Transverse colon (tissue), 4 donors: ENCODE results near the gene UBE2G1. TPM values are rescaled to one million over a fixed set of nuclear protein-coding genes. Genes with fewer than 3 reads are reported as not detected.

Source experiments
- DNase-seq: peaks from one replicate; pipeline ENCODE4 v3.0.0-alpha.2; 2019
- H3K27ac ChIP-seq, 4 donors: fragments of 200-600 bp; sonication (generic); 2 replicates each; pipeline ENCODE4 v1.5.1; 2016 to 2018; ENCODE audit warnings: inconsistent platforms in 4 of 4
- H3K27me3 ChIP-seq: fragments of 200-600 bp; sonication (generic); 2 replicates; pipeline ENCODE4 v1.5.1; 2017; ENCODE audit warnings: inconsistent platforms
- H3K36me3 ChIP-seq, 4 donors: fragments of 200-600 bp; sonication (generic); 2 replicates each; pipeline ENCODE4 v1.5.1; 2017 to 2019; ENCODE audit warnings: inconsistent platforms in 4 of 4
- H3K4me1 ChIP-seq, 4 donors: fragments of 200-600 bp; sonication (generic); 2 replicates each; pipeline ENCODE4 v1.5.1; 2017 to 2020; ENCODE audit warnings: inconsistent platforms in 4 of 4
- H3K4me3 ChIP-seq, 4 donors: fragments of 200-600 bp; sonication (generic); 1 replicate in 1 of 4; 2 replicates in 3 of 4; pipeline versions ENCODE4 v1.5.1 to v1.6.1; 2017 to 2019; ENCODE audit warnings: inconsistent platforms in 4 of 4
- H3K9me3 ChIP-seq, 2 donors: fragments of 200-600 bp; sonication (generic); 2 replicates each; pipeline ENCODE4 v1.5.1; 2017 to 2019; ENCODE audit warnings: inconsistent platforms in 2 of 2
- EP300 ChIP-seq: sonication (generic); formaldehyde crosslinking; IDR thresholded peaks from one replicate; pipeline ENCODE4 v1.6.1; 2017; ENCODE audit warnings: antibody characterized with exemption, low read depth
- POLR2A ChIP-seq: fragments of 450-650 bp; IDR thresholded peaks from one replicate; pipeline ENCODE4 v1.6.1; 2016; ENCODE audit warnings: antibody characterized with exemption, mild to moderate bottlenecking, moderate library complexity
- POLR2AphosphoS5 ChIP-seq, 3 donors: sonication (generic); formaldehyde crosslinking; IDR thresholded peaks; one replicate each; pipeline ENCODE4 v1.6.1; 2016; ENCODE audit warnings: antibody characterized with exemption in 3 of 3
- WGBS, 2 donors: methylation state at CpG; one replicate each; pipeline ENCODE4 v1.1.5; 2018; ENCODE audit warnings: low coverage in 1 of 2; 5-methylcytosine and 5-hydroxymethylcytosine counted together
- in situ Hi-C, 4 donors: fragments of 200-750 bp; cut with MboI; loops; one replicate each; pipeline versions ENCODE4 v1.15.0 to v1.15.1; 2017; ENCODE audit warnings: low sequenced_read_pairs in 3 of 4, low pct_ligation_motif_present in 1 of 4, low pct_unique_long_range_greater_than_20kb in 1 of 4
- intact Hi-C: fragments of 100-400 bp; cut with DNase I; formaldehyde crosslinking; loops from one replicate; pipeline ENCODE4 v1.15.1; 2023; ENCODE audit warnings: low total_unique reads
- total RNA-seq, 4 donors: library from RNA; depleted of rRNA; stranded (reverse); fragments of >200 nt; gene quantifications; one replicate each; pipeline ENCODE4 v1.1.0, GENCODE V29; 2016
- TF ChIP-seq, protein P1 (sequence below), 5 experiments: fragments of 200-600 bp in 3 of 5; fragments of 450-650 bp in 2 of 5; sonication (generic) in 3 of 5; IDR thresholded peaks; 1 replicate in 2 of 5; 2 replicates in 3 of 5; pipeline ENCODE4 v1.5.1; 2016 to 2017; ENCODE audit warnings: antibody characterized with exemption in 5 of 5, inconsistent platforms in 3 of 5, mild to moderate bottlenecking in 2 of 5, moderate library complexity in 1 of 5

Gene UBE2G1
- total RNA-seq, 4 donors from 2014 or later = 41.6 to 104 (median 53.0) TPM

DNA sequence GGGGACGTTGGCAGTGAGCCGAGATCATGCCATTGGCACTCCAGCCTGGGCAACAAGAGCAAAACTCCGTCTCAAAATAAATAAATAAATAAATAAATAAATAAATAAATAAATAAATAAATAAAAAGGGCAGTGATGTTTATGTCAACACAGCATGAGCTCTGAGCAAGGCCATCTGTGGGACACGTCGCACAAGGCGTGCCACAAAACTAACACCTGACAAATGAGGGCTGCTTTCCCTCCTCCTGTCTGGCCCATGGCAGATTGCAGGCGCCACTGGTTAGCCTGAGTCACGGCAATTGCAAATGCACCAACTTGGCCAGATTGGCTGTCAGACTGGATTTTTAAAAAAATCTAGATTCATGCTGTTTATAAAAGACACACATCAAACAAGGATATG, 41.4 kb upstream of the UBE2G1 start:
- H3K4me1 ChIP-seq = peaks cover 0 to under 1% (median 0%) of the 10 kb centered on the region in 4 donors
- 64 to 80% methylated on average over 7 to 8 of the region's 8 CpGs for WGBS, 2 donors
- TF ChIP-seq POLR2AphosphoS5 (IDR thresholded peaks at IDR 0.05) (no peak), POLR2A (no peak), EP300 (no peak)
- TF ChIP-seq, protein P1, sequence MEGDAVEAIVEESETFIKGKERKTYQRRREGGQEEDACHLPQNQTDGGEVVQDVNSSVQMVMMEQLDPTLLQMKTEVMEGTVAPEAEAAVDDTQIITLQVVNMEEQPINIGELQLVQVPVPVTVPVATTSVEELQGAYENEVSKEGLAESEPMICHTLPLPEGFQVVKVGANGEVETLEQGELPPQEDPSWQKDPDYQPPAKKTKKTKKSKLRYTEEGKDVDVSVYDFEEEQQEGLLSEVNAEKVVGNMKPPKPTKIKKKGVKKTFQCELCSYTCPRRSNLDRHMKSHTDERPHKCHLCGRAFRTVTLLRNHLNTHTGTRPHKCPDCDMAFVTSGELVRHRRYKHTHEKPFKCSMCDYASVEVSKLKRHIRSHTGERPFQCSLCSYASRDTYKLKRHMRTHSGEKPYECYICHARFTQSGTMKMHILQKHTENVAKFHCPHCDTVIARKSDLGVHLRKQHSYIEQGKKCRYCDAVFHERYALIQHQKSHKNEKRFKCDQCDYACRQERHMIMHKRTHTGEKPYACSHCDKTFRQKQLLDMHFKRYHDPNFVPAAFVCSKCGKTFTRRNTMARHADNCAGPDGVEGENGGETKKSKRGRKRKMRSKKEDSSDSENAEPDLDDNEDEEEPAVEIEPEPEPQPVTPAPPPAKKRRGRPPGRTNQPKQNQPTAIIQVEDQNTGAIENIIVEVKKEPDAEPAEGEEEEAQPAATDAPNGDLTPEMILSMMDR (IDR thresholded peaks at IDR 0.05) = no peak
- H3K27ac ChIP-seq = no peak overlapping the region
- in situ Hi-C loops (no loop called here), intact Hi-C loops (no loop called here)
- no peak for DNase-seq
- no peaks in the 10 kb centered on the region for H3K27me3 ChIP-seq
- no peaks in the 10 kb centered on the region for H3K36me3 ChIP-seq
- H3K9me3 ChIP-seq = no peaks in the 10 kb centered on the region
- no peak overlapping the region for H3K4me3 ChIP-seq

DNA sequence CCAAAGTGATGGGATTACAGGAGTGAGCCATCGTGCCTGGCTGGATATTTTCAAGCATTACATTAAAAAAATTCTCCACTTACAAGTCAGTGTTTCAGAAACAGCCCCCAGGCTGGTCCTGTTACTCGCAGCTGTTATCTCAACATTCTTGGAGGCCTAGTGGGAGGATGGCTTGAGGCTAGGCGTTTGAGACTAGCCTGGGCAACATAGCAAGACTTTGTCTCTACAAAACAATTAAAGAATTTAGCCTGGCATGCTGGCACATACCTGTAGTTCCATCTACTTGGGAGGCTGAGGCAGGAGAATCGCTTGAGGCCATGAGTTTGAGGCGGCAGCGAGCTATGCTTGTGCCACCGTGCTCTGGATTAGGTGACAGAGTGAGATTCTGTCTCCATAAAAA, 40.7 kb upstream of the UBE2G1 start:
- H3K9me3 ChIP-seq = no peaks in the 10 kb centered on the region
- no peak overlapping the region for H3K27ac ChIP-seq
- no peaks in the 10 kb centered on the region for H3K4me1 ChIP-seq
- H3K36me3 ChIP-seq = no peaks in the 10 kb centered on the region
- H3K4me3 ChIP-seq = no peak overlapping the region
- intact Hi-C loops (no loop called here), in situ Hi-C loops (no loop called here)
- 91 to 96% methylated on average over 5 to 7 of the region's 7 CpGs for WGBS, 2 donors
- TF ChIP-seq, protein P1 (IDR thresholded peaks at IDR 0.05) = no peak
- no peak for TF ChIP-seq POLR2A
- TF ChIP-seq POLR2AphosphoS5 (IDR thresholded peaks at IDR 0.05) = no peak
- no peak for TF ChIP-seq EP300
- DNase-seq = no peak
- no peaks in the 10 kb centered on the region for H3K27me3 ChIP-seq

DNA sequence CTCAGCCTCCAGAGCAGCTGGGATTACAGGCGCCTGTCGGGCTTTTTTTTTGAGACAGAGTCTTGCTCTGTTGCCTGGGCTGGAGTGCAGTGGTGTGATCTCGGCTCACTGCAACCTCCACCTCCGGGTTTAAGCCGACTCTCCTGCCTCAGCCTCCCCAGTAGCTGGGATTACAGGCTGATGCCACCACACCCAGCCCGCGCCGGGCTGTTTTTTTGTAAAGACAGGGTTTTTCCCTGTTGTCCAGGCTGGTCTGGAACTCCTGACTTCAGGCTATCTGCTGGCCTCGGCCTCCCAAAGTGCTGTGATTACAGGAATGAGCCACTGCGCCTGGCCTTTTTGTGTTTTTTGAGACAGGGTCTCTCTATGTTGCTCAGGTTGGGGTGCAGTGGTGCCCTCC, 39.9 kb upstream of the UBE2G1 start:
- WGBS, 2 donors = 94 to 100% methylated on average over 2 to 10 of the region's 10 CpGs
- Histone ChIP-seq H3K27ac (no peak overlapping the region), H3K9me3 (no peaks in the 10 kb centered on the region), H3K27me3 (no peaks in the 10 kb centered on the region), H3K4me3 (no peak overlapping the region), H3K4me1 (no peaks in the 10 kb centered on the region), H3K36me3 (no peaks in the 10 kb centered on the region)
- no peak for TF ChIP-seq EP300
- TF ChIP-seq, protein P1 (IDR thresholded peaks at IDR 0.05) = no peak
- TF ChIP-seq POLR2A = no peak
- no peak for TF ChIP-seq POLR2AphosphoS5 (IDR thresholded peaks at IDR 0.05)
- in situ Hi-C loops (no loop called here), intact Hi-C loops (no loop called here)
- no peak for DNase-seq

DNA sequence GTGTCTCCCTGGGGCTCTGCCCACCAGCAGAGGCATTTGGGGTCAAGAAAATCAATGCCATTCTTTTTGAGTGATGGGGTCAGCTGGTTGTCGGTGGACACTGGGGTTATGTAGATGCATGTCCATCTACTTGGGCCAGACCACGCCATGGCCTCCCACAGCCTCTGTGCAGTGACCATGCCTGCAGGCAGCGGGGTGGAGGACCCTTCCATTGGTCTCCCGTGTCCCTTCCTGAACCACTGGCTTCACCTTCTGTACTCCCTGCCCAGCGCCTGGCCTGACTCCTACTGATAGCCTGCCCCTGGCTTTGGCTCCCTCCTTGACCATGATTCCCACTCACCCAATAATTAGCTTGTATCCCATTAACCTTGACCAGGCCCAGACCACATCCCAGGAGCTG, 39.2 kb upstream of the UBE2G1 start:
- intact Hi-C loops = no loop called here
- Histone ChIP-seq H3K36me3 (no peaks in the 10 kb centered on the region), H3K27me3 (no peaks in the 10 kb centered on the region)

More for the DNA sequence above, 39.2 kb upstream of the UBE2G1 start:
- 92 to 96% methylated on average over 2 to 5 of the region's 5 CpGs for WGBS, 2 donors
- TF ChIP-seq POLR2AphosphoS5 (IDR thresholded peaks at IDR 0.05) = no peak
- TF ChIP-seq, protein P1 (IDR thresholded peaks at IDR 0.05) = no peak
- Histone ChIP-seq H3K4me1 (no peaks in the 10 kb centered on the region), H3K27ac (no peak overlapping the region), H3K4me3 (no peak overlapping the region), H3K9me3 (no peaks in the 10 kb centered on the region)
- DNase-seq = no peak
- in situ Hi-C loops = no loop called here
